GM10847 (cell line): ENCODE measurements around the gene RIMS1.

Source experiments
- POLR2A ChIP-seq: IDR thresholded peaks from 2 replicates; pipeline ENCODE4 v1.6.1; 2011; ENCODE audit not compliant: insufficient read length; ENCODE audit errors: extremely low read depth

Gene RIMS1

GRCh38 chr6:72316675-72317380 lies 430.5 kb downstream of the RIMS1 start:
- no peak for TF ChIP-seq POLR2A

GRCh38 chr6:72321788-72322187 lies 435.4 kb downstream of the RIMS1 start:
- no peak for TF ChIP-seq POLR2A

DNA sequence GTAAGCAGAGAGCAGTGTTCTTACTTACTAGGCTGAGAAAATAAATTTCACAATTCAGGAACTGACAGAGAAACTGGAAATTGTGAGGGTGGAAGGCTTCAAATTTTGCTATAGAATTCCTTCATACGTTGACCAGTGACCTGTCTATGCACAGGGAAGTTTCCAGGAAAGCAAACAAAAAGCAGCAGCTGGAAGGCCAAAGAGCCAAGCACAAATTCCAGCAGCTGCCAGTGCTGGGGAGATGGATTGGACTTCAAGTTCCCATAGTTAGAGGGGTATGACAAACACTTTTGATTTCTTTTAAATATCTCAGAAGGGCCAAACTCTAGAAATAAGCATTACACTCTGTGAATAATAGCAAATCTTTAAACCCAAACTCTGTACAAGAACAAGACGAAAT lies 436.4 kb downstream of the RIMS1 start:
- no peak for TF ChIP-seq POLR2A

DNA sequence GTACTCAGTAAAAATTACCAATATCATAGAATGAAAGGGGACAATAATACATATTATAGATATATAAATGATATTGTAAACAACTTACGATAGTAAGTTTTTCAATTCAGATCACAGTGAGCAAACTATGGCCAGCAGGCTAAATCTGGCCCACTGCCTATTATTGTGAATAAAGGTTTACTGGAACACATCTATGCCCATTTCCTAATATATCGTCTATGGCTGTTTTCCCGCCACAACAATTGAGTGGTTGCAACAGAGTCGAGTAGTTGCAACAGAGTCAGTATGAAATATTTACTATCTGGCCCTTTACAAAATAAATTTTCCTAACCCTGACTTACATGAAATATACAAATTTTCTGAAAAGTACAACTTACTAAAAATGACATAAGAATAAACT lies 438.2 kb downstream of the RIMS1 start:
- no peak for TF ChIP-seq POLR2A

DNA sequence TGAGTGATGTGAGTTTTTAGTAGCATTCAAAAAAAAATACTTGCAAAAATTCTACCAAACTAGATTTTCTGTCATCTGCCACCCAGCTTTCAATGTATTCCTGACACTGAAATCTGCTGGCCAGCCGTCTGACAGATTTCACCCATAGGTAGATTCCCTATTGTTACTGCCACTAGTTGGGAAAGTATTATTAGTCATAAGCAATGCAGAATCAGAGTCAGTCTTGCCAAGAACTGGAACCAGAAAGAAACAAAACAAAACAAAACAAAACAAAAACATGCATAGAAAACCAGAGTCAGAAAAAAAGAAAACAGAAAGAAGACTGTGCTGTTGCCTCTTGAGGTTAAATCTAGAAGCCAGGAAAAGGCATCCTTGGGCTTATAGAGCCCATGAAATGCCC lies 442.4 kb downstream of the RIMS1 start:
- no peak for TF ChIP-seq POLR2A

- TF ChIP-seq POLR2A, result no peak
Measured at GRCh38 chr6:72348926-72349325, 462.6 kb downstream of the RIMS1 start.

DNA sequence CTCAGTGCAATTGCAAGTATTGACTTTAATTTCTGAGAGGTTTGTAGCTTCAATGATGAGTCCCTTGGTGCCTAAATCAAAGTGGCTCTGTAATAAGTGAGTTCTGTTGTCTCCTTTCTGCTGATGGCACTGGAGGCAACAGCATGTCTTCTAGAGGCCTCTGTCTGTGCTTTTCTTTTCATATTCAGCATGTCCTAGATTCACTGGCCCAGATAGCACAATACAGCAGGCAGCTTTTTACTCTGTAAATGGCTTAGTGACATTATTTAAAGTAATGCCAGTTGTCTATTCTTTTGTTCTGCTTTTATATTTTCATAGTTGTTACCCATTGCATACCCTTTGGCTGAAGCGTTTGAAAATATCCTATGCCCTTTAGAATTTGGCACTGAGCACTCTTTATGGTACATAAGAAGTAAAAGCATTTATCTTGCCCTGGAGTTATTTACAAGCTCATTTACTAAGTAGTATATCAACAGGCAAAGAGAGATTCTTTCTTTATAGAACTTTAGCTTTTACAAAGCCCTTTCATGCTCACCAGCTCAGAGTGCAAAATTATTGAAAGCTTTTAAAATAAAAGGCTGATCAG lies 464.0 kb downstream of the RIMS1 start:
- TF ChIP-seq POLR2A, result no peak

DNA sequence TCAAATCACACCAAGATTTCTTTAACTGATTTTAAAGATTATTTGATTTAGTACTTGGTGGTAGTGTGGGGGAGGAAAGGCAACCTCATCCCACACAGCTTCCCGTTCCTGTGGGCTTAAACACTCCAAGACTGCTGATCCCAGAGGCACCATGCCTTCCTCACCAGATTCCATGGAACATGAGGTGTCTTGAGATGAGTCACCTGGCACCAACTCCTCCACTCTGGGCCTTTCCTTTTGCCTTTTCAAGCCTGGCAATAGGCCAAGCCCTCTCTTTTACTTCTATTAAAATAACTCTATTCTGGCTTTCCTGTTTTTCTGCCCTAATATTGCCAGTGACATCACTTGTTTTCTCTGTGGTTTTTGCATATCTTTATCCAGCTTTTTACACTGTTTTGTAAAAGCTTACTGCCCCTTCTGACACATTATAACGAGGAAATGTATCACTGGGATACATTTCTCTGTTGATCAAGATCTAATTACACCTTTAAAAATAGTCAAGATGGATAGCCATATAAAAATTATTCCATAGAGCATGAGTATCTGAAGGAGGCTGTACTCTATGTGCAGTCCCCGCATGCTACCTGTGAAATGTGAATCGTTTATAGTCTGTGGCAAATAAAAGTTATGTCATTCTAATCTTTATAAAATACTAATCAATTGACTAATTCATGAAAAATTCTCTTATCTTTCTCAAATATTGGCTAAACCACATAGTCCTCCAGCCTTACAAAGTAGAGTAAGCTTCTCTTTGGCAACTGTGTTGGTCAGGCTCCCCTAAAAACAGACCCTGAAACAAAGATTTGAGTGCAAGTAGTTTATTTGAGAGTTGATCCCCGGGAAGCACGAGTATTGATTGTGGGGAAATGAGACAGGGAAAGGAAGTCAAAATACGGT lies 477.7 kb downstream of the RIMS1 start:
- TF ChIP-seq POLR2A, result no peak

- no peak for TF ChIP-seq POLR2A
Measured at GRCh38 chr6:72365773-72366172, 479.4 kb downstream of the RIMS1 start.

DNA sequence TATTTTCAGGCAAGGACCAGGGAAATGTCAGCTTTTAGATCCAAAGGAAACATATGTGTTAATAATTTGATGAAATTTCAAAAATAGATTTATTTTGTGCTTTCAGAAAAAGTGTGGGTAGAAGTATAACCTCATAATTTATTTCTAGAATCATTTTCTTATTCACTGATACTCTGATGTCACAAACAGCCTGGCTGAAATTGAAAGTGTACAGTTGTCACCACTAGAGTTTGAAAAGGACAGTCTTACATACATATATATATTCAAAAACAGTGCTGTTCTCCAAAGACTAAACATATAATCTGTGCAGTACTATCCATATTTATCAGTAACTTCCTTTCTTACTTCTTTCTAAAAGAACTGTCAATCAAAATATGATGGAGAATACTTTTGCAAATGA lies 481.1 kb downstream of the RIMS1 start:
- TF ChIP-seq POLR2A, result no peak

- no peak for TF ChIP-seq POLR2A
Measured at GRCh38 chr6:72371473-72371872, 485.1 kb downstream of the RIMS1 start.

DNA sequence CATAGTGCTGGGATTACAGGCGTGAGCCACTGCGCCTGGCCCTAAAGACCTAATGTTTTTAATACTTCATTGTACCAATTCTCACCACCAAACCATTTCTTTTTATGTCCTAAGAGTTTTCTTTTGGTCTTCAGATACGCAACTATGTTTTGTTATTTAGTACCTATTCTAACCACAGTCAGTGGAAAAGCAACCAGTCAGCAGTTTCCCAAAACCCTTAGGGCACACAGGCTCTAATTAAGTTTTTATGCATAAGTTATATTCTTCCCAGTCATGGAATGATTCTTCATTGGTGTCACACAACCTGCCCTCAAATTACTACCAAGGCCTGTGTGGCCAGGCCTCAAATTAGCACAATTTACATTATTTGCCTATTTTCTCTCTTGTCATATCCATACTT lies 487.8 kb downstream of the RIMS1 start:
- TF ChIP-seq POLR2A, result no peak

- no peak for TF ChIP-seq POLR2A
Measured at GRCh38 chr6:72374857-72375256, 488.5 kb downstream of the RIMS1 start.

DNA sequence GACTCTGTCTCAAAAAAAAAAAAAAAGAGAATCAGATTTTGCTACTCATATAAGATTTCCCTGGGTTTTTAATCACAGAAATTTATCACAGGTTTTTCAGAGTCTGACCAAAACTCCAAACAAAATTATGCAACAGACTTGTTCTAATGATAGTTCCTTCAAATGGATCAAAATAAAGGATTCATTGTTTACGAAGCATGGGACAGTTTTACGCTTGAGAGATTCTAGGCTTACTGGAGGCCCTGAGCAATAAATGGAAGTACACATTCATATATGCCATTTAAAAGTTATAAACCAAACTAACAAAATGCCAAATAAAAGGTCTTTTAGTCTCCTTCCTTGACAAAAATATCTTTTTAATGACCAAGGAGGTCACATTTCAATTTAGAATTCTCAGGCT lies 490.4 kb downstream of the RIMS1 start:
- TF ChIP-seq POLR2A, result no peak

DNA sequence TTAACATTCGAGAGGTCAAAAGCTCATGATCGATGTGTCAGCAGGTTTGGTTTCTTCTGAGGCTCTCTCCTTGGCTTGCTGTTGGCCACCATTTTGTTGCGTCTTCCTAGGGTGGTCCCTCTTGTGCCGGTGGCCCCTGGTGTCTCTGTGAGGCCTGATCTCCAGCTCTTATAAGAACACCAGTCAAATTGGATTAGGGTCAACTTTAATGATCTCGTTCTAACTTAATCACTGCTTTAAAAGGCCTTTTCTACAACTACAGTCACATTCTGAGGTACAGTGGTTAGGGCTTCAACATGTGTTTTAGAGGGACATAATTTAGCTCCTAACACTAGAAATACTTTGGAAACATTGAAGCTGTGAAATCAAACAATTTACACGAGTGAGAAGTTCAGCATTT lies 494.7 kb downstream of the RIMS1 start:
- no peak for TF ChIP-seq POLR2A
